GM21737 (cell line): ENCODE measurements around the gene GCA.

Source experiments
- ATAC-seq: cut with Tn5 transposase; IDR thresholded peaks from one replicate; pipeline ENCODE4 v1.9.1; 2021; ENCODE audit warnings: mild to moderate bottlenecking, moderate library complexity; ENCODE audit not compliant: unreplicated experiment

The GCA gene

GRCh38 chr2:162327806-162328205 is 16.1 kb upstream of the GCA start:
- no peak for ATAC-seq

- peak; percentile 67 for ATAC-seq
These were observed 15.3 kb upstream of the GCA start for GRCh38 chr2:162328424-162329157.

DNA sequence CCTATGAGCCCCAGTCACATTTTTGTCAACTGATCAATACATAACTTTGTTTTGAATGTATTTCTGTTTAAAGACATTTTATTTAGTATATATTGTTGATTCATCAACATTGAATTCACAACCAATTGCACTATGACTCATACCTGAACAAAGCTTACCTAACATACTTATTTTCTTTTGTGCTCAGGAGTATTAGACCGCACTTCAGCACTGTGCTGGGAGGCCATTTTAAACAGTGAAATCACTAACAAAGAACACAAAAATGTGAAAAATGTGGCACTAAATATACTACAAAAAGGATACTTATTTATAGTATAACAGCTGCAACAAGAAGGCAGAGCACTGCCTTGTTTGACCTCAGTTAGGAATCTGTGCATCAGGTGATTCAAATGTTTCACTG is 13.1 kb upstream of the GCA start:
- ATAC-seq, result no peak

GRCh38 chr2:162333968-162334367 is 10.0 kb upstream of the GCA start:
- ATAC-seq, result no peak

GRCh38 chr2:162337868-162338267 is 6.1 kb upstream of the GCA start:
- no peak for ATAC-seq

DNA sequence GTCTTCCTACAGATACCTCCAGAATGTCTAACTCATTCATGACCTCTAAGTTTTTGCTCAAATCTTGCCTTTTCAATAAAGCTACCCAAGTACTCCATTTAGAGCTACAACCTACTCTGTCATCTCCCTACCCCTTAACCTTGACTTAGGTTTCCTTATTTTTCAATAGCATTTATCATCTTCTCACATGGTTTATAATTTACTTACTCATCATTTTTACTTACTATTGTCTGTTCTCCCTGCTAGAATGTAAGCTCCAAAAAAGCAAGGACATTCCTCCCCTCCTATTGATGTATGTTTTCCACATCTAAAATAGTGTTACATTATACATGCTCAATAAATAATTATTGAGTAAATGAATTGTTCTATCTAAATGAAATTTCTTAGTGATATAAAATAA is 3.1 kb upstream of the GCA start:
- ATAC-seq, result no peak

DNA sequence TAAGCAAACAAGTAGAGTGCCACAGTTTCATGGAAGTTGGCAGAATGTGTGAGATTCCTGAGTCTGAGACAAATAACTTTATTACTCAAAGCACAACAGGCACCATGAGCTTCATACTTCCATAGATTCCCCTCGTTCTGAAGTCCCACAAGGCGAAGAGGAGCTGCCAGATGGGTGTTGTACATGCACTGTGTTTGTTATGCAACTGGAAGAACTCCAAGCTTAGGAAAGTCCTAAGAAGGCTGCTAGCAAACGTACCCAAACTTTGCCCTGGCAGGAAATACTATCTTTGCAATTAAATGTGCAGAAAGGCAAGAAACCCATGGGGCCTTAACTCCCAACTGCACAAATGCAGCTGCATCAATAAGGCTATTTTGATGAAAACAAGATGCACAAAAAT is 1.6 kb upstream of the GCA start:
- ATAC-seq, result no peak

GRCh38 chr2:162342841-162343240 is 1.1 kb upstream of the GCA start:
- ATAC-seq, result no peak

DNA sequence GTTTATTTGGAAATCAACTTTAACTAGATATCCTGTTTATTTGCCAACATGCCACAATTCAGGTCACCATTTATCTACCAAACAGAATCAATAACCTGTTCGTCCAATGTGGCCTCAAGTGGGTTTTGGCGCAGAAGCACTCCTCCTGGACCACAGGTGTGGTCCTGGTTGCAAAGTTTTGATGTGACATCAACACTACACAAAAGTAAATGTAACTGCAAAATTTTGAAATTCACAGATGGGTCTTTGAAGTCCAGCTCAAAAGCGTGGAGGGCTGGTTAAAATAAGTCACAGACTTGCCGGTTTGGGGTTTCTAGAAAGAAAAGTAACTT is 474 bp upstream of the GCA start:
- no peak for ATAC-seq

DNA sequence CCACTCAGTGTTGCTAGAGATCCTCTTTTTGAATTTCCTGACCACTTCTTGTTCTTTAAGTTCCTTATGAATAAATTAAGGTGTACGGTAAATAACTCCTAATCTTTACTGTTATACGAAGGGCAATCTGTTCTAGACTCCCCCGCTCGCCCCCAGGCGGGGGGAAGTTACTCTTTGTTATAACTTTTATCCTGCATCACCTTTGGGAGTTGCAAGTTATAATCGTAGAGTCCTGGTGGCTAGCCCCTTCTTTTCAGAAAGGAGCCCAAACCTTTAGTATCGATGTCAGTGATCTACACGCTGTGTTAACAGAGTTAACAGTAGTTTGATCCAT is 652 bp downstream of the GCA start:
- ATAC-seq, result no peak

GRCh38 chr2:162365392-162365791 is 21.5 kb downstream of the GCA start:
- no peak for ATAC-seq

DNA sequence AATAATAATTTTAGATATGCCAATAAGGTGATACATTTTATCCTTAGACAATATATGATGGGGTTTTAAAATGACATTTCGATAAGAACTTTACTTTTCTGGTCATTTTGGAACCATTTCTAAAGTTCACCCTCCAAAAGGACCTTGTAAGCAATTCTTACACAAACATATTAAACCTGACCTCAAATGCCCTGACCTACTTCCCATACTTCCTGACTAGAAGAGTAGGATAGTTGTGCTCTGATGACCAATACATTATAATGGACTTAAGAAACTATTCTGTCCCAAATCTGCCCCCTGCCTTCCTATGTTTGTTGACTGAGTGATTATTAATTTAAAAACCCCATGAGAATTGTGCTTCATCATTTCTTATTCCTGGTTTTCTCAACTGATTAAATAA is 24.6 kb downstream of the GCA start:
- ATAC-seq, result no peak

GRCh38 chr2:162369551-162369950 is 25.6 kb downstream of the GCA start:
- no peak for ATAC-seq

DNA sequence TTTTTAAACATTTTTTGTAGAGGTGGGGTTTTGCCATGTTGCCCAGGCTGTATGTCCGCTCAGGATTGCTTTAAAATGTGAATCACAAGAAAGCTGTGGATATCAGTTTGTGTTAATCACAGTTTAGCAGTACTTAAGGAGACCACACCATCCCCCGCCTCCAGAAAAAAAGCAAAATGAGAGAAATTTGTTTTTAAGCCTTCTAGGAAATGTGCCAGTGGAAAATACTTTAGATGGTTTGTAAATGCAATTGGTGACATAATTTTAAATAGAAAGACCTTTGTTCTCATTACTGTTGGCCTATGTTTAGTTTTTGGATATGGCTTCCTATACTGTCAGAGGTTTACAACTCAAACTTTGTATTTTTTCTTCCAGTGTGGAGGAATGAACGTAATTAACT is 27.0 kb downstream of the GCA start:
- no peak for ATAC-seq

DNA sequence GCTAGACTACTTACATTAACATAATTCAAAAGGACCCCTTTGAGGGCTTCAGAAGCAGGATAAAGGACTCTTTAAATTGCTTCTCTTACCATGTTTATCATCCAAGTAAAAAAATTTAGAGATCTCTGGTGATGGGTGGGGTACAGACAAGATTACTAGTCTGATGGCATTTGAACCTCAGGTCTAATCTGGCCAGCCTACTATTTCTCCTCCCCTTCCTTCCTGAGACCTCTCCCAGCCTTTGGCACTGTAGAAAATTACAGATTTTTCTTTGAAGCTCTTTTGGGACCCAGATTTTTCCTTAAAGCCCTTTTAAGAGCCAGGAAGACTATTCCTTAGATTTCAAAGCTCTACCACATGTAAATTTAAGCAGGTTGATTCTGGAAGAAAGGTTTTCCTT is 28.9 kb downstream of the GCA start:
- ATAC-seq, result no peak

GRCh38 chr2:162379719-162380580 is 36.0 kb downstream of the GCA start:
- no peak for ATAC-seq

- ATAC-seq, result no peak
These were observed 37.9 kb downstream of the GCA start for GRCh38 chr2:162381851-162382250.

DNA sequence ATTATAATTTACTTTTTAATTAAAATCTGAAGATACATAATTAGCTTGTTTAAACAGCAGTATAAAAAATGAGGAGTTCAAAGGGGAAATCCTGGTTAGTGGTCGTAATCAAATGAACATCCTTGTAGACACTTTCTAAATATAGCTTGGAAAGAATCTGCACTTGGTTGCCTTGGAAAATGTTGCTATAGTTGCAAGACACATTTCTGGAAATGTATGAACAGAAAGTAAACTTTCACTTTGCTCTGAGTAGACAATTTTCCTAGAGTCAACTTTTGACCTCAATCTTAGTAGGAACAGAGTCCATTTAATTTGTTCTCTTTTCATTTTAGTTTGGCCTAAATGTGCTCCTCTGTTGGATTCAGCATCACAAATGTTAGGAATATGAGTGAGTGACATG is 38.3 kb downstream of the GCA start:
- no peak for ATAC-seq

DNA sequence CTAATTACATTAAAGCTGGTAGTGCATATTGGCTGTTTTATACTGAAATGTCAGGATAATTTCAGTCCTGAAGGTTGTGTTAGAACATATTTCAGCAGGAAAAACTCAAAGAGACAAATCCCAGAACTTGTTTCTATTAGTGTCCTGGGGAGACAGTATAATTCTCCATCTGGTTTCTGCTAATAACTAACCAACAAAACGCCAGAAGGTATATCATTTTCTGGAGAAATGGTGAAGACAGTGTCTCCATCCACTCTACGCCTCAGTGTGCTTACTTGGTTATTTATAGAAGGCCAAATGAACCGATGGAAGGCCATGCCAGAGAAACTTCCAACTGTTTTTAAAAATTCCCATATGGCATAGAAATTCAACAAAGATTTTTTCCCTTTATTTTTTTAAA is 41.6 kb downstream of the GCA start:
- ATAC-seq, result no peak

DNA sequence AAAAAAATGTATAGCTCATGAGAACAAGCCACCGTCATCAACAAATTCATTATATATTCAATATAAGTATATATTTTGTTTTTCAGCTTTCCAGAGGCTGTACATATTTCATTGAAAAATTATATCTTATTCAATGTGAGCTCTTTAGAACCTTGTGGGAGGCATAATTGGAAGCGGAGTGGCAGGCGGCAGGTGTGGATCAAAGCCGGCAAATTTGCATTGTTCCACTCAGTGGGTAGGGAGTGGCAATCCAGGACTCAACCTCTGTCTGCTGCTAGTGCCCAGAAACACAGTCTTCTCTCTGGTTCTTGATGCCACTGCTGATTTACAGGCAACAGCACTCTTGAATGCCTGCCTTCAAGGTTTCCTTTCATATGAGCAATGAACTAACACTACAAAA is 46.9 kb downstream of the GCA start:
- ATAC-seq, result no peak

GRCh38 chr2:162400336-162400735 is 56.4 kb downstream of the GCA start:
- ATAC-seq, result no peak

DNA sequence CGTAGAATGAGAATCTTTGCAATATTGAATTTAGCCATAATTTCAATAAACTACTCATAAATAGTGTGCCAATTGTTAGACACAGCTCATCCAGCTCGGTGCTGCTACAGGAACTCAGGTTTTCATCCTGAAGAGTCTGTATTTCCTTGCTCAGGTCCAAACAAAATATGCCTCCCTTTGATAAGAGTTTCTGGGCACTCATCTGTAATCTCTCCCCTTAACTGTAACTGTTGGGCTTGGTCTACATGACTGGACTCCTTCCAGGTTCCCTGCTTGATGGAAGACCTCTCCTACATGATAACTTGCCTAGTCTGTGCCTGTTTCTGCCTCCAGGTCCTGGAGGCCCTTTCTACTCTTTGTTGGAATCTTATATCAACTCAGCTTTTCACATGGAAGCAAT is 57.9 kb downstream of the GCA start:
- no peak for ATAC-seq

- ATAC-seq, result no peak
These were observed 60.0 kb downstream of the GCA start for GRCh38 chr2:162403884-162404283.
